ENCODE results near the gene OR52A1. TPM values are rescaled to one million over a fixed set of nuclear protein-coding genes. Genes with fewer than 3 reads are reported as not detected.
"Not testable (repeated sequence)": the region's sequence is repeated elsewhere in the genome, so short reads cannot be mapped to it uniquely, and the experiment has no call there.

Gene OR52A1
- total RNA-seq, 1 donor = not detected

GRCh38 chr11:5192738-5193137, 38.2 kb upstream of the OR52A1 start:
- H3K4me3 ChIP-seq (ENCODE audit: low read depth, low read length) = no peak overlapping the region
- DNase-seq (ENCODE audit: low read depth) = no peak
- TF ChIP-seq CTCF (IDR thresholded peaks at IDR 0.05; ENCODE audit: insufficient read depth, low read depth, low read length) = no peak

GRCh38 chr11:5188201-5188600, 33.6 kb upstream of the OR52A1 start:
- no peak for DNase-seq (ENCODE audit: low read depth)
- TF ChIP-seq CTCF (IDR thresholded peaks at IDR 0.05; ENCODE audit: insufficient read depth, low read depth, low read length) = no peak
- H3K4me3 ChIP-seq (ENCODE audit: low read depth, low read length) = no peak overlapping the region

- no peak for DNase-seq (ENCODE audit: low read depth)
- no peak for TF ChIP-seq CTCF (IDR thresholded peaks at IDR 0.05; ENCODE audit: insufficient read depth, low read depth, low read length)
- no peak overlapping the region for H3K4me3 ChIP-seq (ENCODE audit: low read depth, low read length)
Observed at GRCh38 chr11:5178046-5178837, 23.7 kb upstream of the OR52A1 start.

- H3K4me3 ChIP-seq (ENCODE audit: low read depth, low read length) = no peak overlapping the region
- no peak for TF ChIP-seq CTCF (IDR thresholded peaks at IDR 0.05; ENCODE audit: insufficient read depth, low read depth, low read length)
- no peak for DNase-seq (ENCODE audit: low read depth)
Observed at GRCh38 chr11:5174934-5175333, 20.4 kb upstream of the OR52A1 start.

- DNase-seq (ENCODE audit: low read depth) = no peak
- no peak for TF ChIP-seq CTCF (IDR thresholded peaks at IDR 0.05; ENCODE audit: insufficient read depth, low read depth, low read length)
- no peak overlapping the region for H3K4me3 ChIP-seq (ENCODE audit: low read depth, low read length)
Observed at GRCh38 chr11:5171856-5172255, 17.3 kb upstream of the OR52A1 start.

GRCh38 chr11:5165898-5166297, 11.3 kb upstream of the OR52A1 start:
- H3K4me3 ChIP-seq (ENCODE audit: low read depth, low read length); DNase-seq (ENCODE audit: low read depth): not testable (repeated sequence)

GRCh38 chr11:5164807-5165206, 10.2 kb upstream of the OR52A1 start:
- DNase-seq (ENCODE audit: low read depth); H3K4me3 ChIP-seq (ENCODE audit: low read depth, low read length): not testable (repeated sequence)

GRCh38 chr11:5161045-5161444, 6.5 kb upstream of the OR52A1 start:
- not testable (repeated sequence) for H3K4me3 ChIP-seq (ENCODE audit: low read depth, low read length); DNase-seq (ENCODE audit: low read depth)

GRCh38 chr11:5160217-5160616, 5.7 kb upstream of the OR52A1 start:
- DNase-seq (ENCODE audit: low read depth); H3K4me3 ChIP-seq (ENCODE audit: low read depth, low read length): not testable (repeated sequence)
